Stimulated activated CD4-positive, alpha-beta T cell treated with anti-CD3 and anti-CD28 coated beads, Interleukin-2, amount 100 ng/mL, for 4 hours (primary cell): ENCODE results near the gene CAPN11.
A peak's percentile ranks its signal among the peaks of the same experiment; 100 is the strongest.

Experiments used
- DNase-seq: peaks from one replicate; pipeline ENCODE4 v3.0.0-alpha.2; 2020; ENCODE audit warnings: low read depth

The CAPN11 gene

GRCh38 chr6:44158770-44159228 is at the start of gene CAPN11:
CAPN11 (plus strand) TSS chr6:44158820; CDS start chr6:44158849, 29 bp downstream.
- no peak for DNase-seq

- no peak for DNase-seq
Observed at GRCh38 chr6:44109212-44109611, 49.4 kb upstream of the CAPN11 start.

- DNase-seq: no peak
Observed at GRCh38 chr6:44110005-44110676, 48.5 kb upstream of the CAPN11 start.

- no peak for DNase-seq
Observed at GRCh38 chr6:44110966-44111365, 47.7 kb upstream of the CAPN11 start.

GRCh38 chr6:44111434-44112417 is 46.9 kb upstream of the CAPN11 start:
- DNase-seq: no peak

- DNase-seq: no peak
Observed at GRCh38 chr6:44113414-44113813, 45.2 kb upstream of the CAPN11 start.

- DNase-seq: no peak
Observed at GRCh38 chr6:44115866-44116265, 42.8 kb upstream of the CAPN11 start.

GRCh38 chr6:44116641-44117382 is 41.8 kb upstream of the CAPN11 start:
- DNase-seq: no peak

- DNase-seq: no peak
Observed at GRCh38 chr6:44117397-44118128, 41.1 kb upstream of the CAPN11 start.

GRCh38 chr6:44119704-44120262 is 38.8 kb upstream of the CAPN11 start:
- DNase-seq: no peak

- no peak for DNase-seq
Observed at GRCh38 chr6:44120692-44121443, 37.8 kb upstream of the CAPN11 start.

GRCh38 chr6:44122801-44123200 is 35.8 kb upstream of the CAPN11 start:
- DNase-seq: no peak

GRCh38 chr6:44123544-44123943 is 35.1 kb upstream of the CAPN11 start:
- no peak for DNase-seq

- DNase-seq: peak; percentile 74
Observed at GRCh38 chr6:44126320-44127149, 32.1 kb upstream of the CAPN11 start.

GRCh38 chr6:44127186-44128019 is 31.2 kb upstream of the CAPN11 start, which contains the start of the genes MRPL14 and TMEM63B:
MRPL14 (minus strand) TSS chr6:44127452; CDS start chr6:44116611, 10,841 bp downstream.
TMEM63B (plus strand) TSS chr6:44127554; CDS start chr6:44134585, 7,031 bp downstream.
- DNase-seq: peak; percentile 88

GRCh38 chr6:44128020-44128917 is 30.4 kb upstream of the CAPN11 start:
- DNase-seq: no peak

- no peak for DNase-seq
Observed at GRCh38 chr6:44129841-44130322, 28.7 kb upstream of the CAPN11 start.
